Neural progenitor cell (in vitro differentiated cells): ENCODE measurements around the gene GPR179.

ENCODE experiments used
- CTCF ChIP-seq: fragments of 200-600 bp; sonication (generic); IDR thresholded peaks from 2 replicates; pipeline ENCODE4 v1.5.1; 2017; ENCODE audit warnings: antibody characterized with exemption, mild to moderate bottlenecking
- EZH2 ChIP-seq: fragments of 200-600 bp; sonication (generic); IDR thresholded peaks from 2 replicates; pipeline ENCODE4 v1.6.1; 2017; ENCODE audit warnings: antibody characterized with exemption, mild to moderate bottlenecking, moderate library complexity

- no peak for TF ChIP-seq CTCF
- no peak for TF ChIP-seq EZH2
Observed at GRCh38 chr17:38363016-38363415, 19.3 kb upstream of the GPR179 start.
